ENCODE results near the gene CLEC11A. TPM values are rescaled to one million over a fixed set of nuclear protein-coding genes. Genes with fewer than 3 reads are reported as not detected.
A peak's percentile ranks its signal among the peaks of the same experiment; 100 is the strongest.

The CLEC11A gene
- total RNA-seq, 1 experiment from 2014 or later, result 1.1 TPM

DNA sequence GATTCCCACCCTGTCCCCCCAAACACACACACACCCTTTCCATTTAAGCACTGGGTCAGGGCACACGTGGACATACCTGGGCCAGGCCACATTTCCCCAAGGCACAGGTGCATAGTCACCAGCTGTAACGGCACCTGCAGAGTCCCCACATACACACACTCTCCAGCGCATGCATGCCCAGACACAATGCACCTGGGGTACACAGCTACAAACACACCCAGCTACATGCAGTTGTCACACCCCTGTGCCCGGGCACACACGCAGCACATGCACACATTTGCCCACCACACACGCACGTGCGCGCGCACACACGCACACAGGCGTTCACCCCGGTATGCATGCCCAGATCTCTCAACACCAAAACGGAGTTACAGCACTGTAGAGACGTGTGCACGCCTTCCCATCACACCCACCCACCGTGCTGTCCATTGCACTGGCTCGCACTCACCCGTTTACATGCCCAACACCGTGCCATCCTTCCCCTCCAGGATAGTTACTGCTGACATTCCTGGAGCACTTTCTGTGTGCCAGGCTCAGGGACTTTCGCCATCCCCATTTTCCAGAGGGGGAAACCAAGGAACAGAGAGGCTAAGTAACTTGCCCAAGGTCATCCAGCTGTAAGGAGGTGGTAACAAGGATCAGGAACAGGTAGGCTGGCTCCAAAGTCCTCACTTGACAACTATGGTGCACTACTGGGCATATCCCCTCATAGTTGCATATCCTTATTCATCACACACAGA, 2.8 kb upstream of the CLEC11A start:
- H3K36me3 ChIP-seq (ENCODE audit: control insufficient read depth, insufficient read depth, low read length), result no peaks in the 10 kb centered on the region
- H3K4me1 ChIP-seq, result no peaks in the 10 kb centered on the region
- POLR2A ChIA-PET, result no interaction called here
- DNase-seq, result no peak
- H3K27me3 Mint-ChIP-seq (ENCODE audit: insufficient read depth, unreplicated experiment), result peaks cover 46% of the 10 kb centered on the region
- peak overlapping the region; percentile 52 for H3K4me3 Mint-ChIP-seq (ENCODE audit: unreplicated experiment)
- TF ChIP-seq CTCF (IDR thresholded peaks at IDR 0.05; ENCODE audit: insufficient read depth in 1 of 2, low read depth in 1 of 2, low read length in 1 of 2, severe bottlenecking in 1 of 2, unreplicated experiment in 1 of 2), result no peak
- H3K36me3 Mint-ChIP-seq (ENCODE audit: insufficient read depth, unreplicated experiment), result peaks cover 3% of the 10 kb centered on the region
- CTCF ChIA-PET, result interaction anchor here (0.6 to 1.2 kb wide), 2 partner anchors 32 to 63 kb away, joined by 3 to 7 read pairs; no protein-coding TSS in a partner anchor
- intact Hi-C loops (cut with micrococcal nuclease; ENCODE audit: unreplicated experiment), result loop anchor here (5.0 kb wide), 1 partner anchor 62 kb away; no protein-coding TSS in a partner anchor
- H3K9me3 Mint-ChIP-seq (ENCODE audit: unreplicated experiment), result no peaks in the 10 kb centered on the region
- BruUV-seq (replicated peaks), result no TSS peak
- H3K27ac Mint-ChIP-seq (ENCODE audit: unreplicated experiment), result no peak overlapping the region
- peaks cover 2% of the 10 kb centered on the region for H3K27me3 ChIP-seq (replicated peaks; ENCODE audit: control insufficient read depth, insufficient read depth, low read length)
- no peak overlapping the region for H3K4me3 ChIP-seq (ENCODE audit: low read depth, low read length)
- H3K4me1 Mint-ChIP-seq (ENCODE audit: low read depth, unreplicated experiment), result peaks cover 10% of the 10 kb centered on the region
- no peaks in the 10 kb centered on the region for H3K9me3 ChIP-seq

GRCh38 chr19:50720921-50721381, 2.2 kb upstream of the CLEC11A start:
- Mint-ChIP-seq H3K36me3 (ENCODE audit: insufficient read depth, unreplicated experiment) (peaks cover 6% of the 10 kb centered on the region), H3K27ac (ENCODE audit: unreplicated experiment) (no peak overlapping the region), H3K9me3 (ENCODE audit: unreplicated experiment) (no peaks in the 10 kb centered on the region), H3K27me3 (ENCODE audit: insufficient read depth, unreplicated experiment) (peaks cover 40% of the 10 kb centered on the region), H3K4me3 (ENCODE audit: unreplicated experiment) (peak overlapping the region; percentile 52), H3K4me1 (ENCODE audit: low read depth, unreplicated experiment) (peaks cover 10% of the 10 kb centered on the region)
- ChIA-PET POLR2A (no interaction called here), CTCF (interaction anchor here (0.6 to 1.2 kb wide), 3 partner anchors 22 to 63 kb away, joined by 3 to 7 read pairs (median 4); no protein-coding TSS in a partner anchor)
- Histone ChIP-seq H3K36me3 (ENCODE audit: control insufficient read depth, insufficient read depth, low read length) (no peaks in the 10 kb centered on the region), H3K27me3 (replicated peaks; ENCODE audit: control insufficient read depth, insufficient read depth, low read length) (peaks cover 2% of the 10 kb centered on the region), H3K9me3 (no peaks in the 10 kb centered on the region), H3K4me1 (no peaks in the 10 kb centered on the region), H3K4me3 (ENCODE audit: low read depth, low read length) (no peak overlapping the region)
- TF ChIP-seq CTCF (IDR thresholded peaks at IDR 0.05; ENCODE audit: insufficient read depth in 1 of 2, low read depth in 1 of 2, low read length in 1 of 2, severe bottlenecking in 1 of 2, unreplicated experiment in 1 of 2), result peak in 1 of 2 experiments; percentile 22
- intact Hi-C loops (cut with micrococcal nuclease; ENCODE audit: unreplicated experiment), result loop anchor here (5.0 kb wide), 1 partner anchor 61 kb away; no protein-coding TSS in a partner anchor
- peak in 1 of 2 experiments; percentile 18 for DNase-seq
- BruUV-seq (replicated peaks), result no TSS peak

DNA sequence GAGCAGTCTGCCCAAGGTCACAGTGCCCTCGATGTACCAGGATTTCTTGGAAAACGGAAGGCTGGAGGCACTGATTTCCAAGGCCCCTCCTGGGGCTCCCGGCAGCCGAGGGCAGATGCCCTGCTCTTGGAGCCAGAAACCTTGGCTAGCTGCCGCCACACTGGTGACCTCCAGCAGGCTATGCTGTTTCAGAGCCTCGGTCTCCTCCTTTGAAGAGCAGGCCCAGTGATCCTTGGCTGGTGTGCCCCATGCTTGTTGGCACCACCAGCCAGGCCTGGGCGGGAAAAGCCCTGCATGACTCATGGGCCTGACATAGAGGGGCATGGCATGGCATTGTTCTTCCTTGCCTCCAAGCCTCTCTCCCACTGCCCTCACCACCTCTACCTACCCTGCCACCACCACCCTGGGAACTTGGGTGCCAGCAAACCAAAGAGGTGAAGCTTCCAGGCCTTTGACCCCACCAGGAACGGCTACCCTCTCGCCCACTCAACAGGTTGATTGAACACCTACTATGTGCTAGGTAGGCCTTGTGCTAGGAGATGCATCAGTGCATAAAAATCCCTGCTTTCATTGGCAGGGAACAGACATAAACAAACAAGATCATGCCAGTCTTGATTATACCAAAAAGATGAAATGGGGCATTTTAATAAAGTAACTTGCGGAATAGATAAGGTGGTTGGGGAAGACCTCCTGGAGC, 1.6 kb upstream of the CLEC11A start:
- no TSS peak for BruUV-seq (replicated peaks)
- H3K9me3 Mint-ChIP-seq (ENCODE audit: unreplicated experiment), result no peaks in the 10 kb centered on the region
- H3K4me3 Mint-ChIP-seq (ENCODE audit: unreplicated experiment), result no peak overlapping the region
- peaks cover 34% of the 10 kb centered on the region for H3K27me3 Mint-ChIP-seq (ENCODE audit: insufficient read depth, unreplicated experiment)
- Histone ChIP-seq H3K4me1 (no peaks in the 10 kb centered on the region), H3K36me3 (ENCODE audit: control insufficient read depth, insufficient read depth, low read length) (no peaks in the 10 kb centered on the region), H3K4me3 (ENCODE audit: low read depth, low read length) (no peak overlapping the region), H3K9me3 (no peaks in the 10 kb centered on the region), H3K27me3 (replicated peaks; ENCODE audit: control insufficient read depth, insufficient read depth, low read length) (peaks cover 2% of the 10 kb centered on the region)
- POLR2A ChIA-PET, result no interaction called here
- peaks cover 6% of the 10 kb centered on the region for H3K36me3 Mint-ChIP-seq (ENCODE audit: insufficient read depth, unreplicated experiment)
- DNase-seq, result no peak
- CTCF ChIA-PET, result interaction anchor here (0.8 to 1.2 kb wide), 2 partner anchors 23 to 62 kb away, joined by 3 to 4 read pairs; no protein-coding TSS in a partner anchor
- intact Hi-C loops (cut with micrococcal nuclease; ENCODE audit: unreplicated experiment), result loop anchor here (5.0 kb wide), 1 partner anchor 61 kb away; no protein-coding TSS in a partner anchor
- no peak overlapping the region for H3K27ac Mint-ChIP-seq (ENCODE audit: unreplicated experiment)
- H3K4me1 Mint-ChIP-seq (ENCODE audit: low read depth, unreplicated experiment), result peaks cover 10% of the 10 kb centered on the region
- no peak for TF ChIP-seq CTCF (IDR thresholded peaks at IDR 0.05; ENCODE audit: insufficient read depth in 1 of 2, low read depth in 1 of 2, low read length in 1 of 2, severe bottlenecking in 1 of 2, unreplicated experiment in 1 of 2)
